H1 (cell line): Measurements from ENCODE around the gene DPF3. TPM values are rescaled to one million over a fixed set of nuclear protein-coding genes. Genes with fewer than 3 reads are reported as not detected.

Experiments
- CTCF ChIA-PET: fragments of 300-600 bp; sonication (Branson Sonifier 250); formaldehyde crosslinking; loops from one replicate; lab custom pipeline; 2021; ENCODE audit not compliant: partially characterized antibody; lab: Charles Lee
- POLR2A ChIA-PET: fragments of 300-600 bp; sonication (Branson Sonifier 250); formaldehyde crosslinking; loops from one replicate; lab custom pipeline; 2021; ENCODE audit warnings: inconsistent platforms; ENCODE audit not compliant: partially characterized antibody; lab: Charles Lee
- DNase-seq, 2 experiments: peaks; one replicate each; pipeline versions ENCODE4 v3.0.0 to v3.0.0-alpha.2; 2010 to 2022; ENCODE audit warnings: low spot score in 2 of 2, low read depth in 1 of 2, mixed read lengths in 1 of 2
- FAIRE-seq: peaks from 2 replicates; lab custom pipeline; 2011; peaks lifted over from hg19 to GRCh38; lab: Jason Lieb, UNC
- H2AFZ ChIP-seq: 2 replicates; pipeline ENCODE4 v1.8.1; 2012; ENCODE audit warnings: low read length, inconsistent platforms
- H2AK5ac ChIP-seq: 2 replicates; pipeline ENCODE4 v1.6.1; 2013; ENCODE audit warnings: low read depth, low read length
- H2BK120ac ChIP-seq: replicated peaks from 2 replicates; pipeline ENCODE3; 2013; ENCODE audit warnings: low read depth, low read length, inconsistent platforms
- H2BK12ac ChIP-seq: 2 replicates; pipeline ENCODE4 v1.6.1; 2013; ENCODE audit warnings: low read depth, low read length
- H2BK15ac ChIP-seq: 2 replicates; pipeline ENCODE4 v1.6.1; 2013; ENCODE audit warnings: low read length
- H2BK20ac ChIP-seq: 2 replicates; pipeline ENCODE4 v1.6.1; 2013; ENCODE audit warnings: low read length
- H2BK5ac ChIP-seq: 2 replicates; pipeline ENCODE4 v1.6.1; 2013; ENCODE audit warnings: low read depth, low read length
- H3K14ac ChIP-seq: 2 replicates; pipeline ENCODE4 v1.6.1; 2013; ENCODE audit warnings: inconsistent platforms; ENCODE audit not compliant: insufficient read length
- H3K18ac ChIP-seq: 2 replicates; pipeline ENCODE4 v1.6.1; 2013; ENCODE audit warnings: low read length; ENCODE audit errors: extremely low read depth
- H3K23ac ChIP-seq: 2 replicates; pipeline ENCODE4 v1.6.1; 2013; ENCODE audit warnings: inconsistent platforms; ENCODE audit not compliant: insufficient read length
- H3K23me2 ChIP-seq: 2 replicates; pipeline ENCODE4 v1.6.1; 2013; ENCODE audit warnings: low read depth, low read length
- H3K27ac ChIP-seq: 2 replicates; pipeline ENCODE4 v1.6.1; 2011; ENCODE audit warnings: low read depth, low read length, inconsistent platforms
- H3K27me3 ChIP-seq, 4 experiments: replicated peaks in 1 of 4; 1 replicate in 1 of 4; 2 replicates in 3 of 4; pipeline versions ENCODE4 v1.6.1 to v1.8.1; 2011 to 2013; ENCODE audit warnings: low read length in 3 of 4, mild to moderate bottlenecking in 3 of 4, inconsistent platforms in 2 of 4, mixed read lengths in 2 of 4, moderate library complexity in 1 of 4; ENCODE audit not compliant: control insufficient read depth in 3 of 4, insufficient read depth in 3 of 4; ENCODE audit errors: extremely low read depth in 1 of 4
- H3K36me3 ChIP-seq, 4 experiments: 2 replicates each; pipeline versions ENCODE4 v1.6.1 to v1.8.1; 2011 to 2013; ENCODE audit warnings: mild to moderate bottlenecking in 4 of 4, low read length in 3 of 4, moderate library complexity in 2 of 4, control low read depth in 1 of 4, inconsistent platforms in 1 of 4; ENCODE audit not compliant: insufficient read depth in 4 of 4, control insufficient read depth in 2 of 4
- H3K4ac ChIP-seq: replicated peaks from 2 replicates; pipeline ENCODE3; 2013; ENCODE audit warnings: low read length, low read depth, mixed read lengths, inconsistent platforms; ENCODE audit not compliant: insufficient read length
- H3K4me1 ChIP-seq, 4 experiments: replicated peaks in 1 of 4; 1 replicate in 1 of 4; 2 replicates in 3 of 4; pipeline versions ENCODE4 v1.6.1 to v1.8.1; 2011 to 2013; ENCODE audit warnings: low read length in 3 of 4, inconsistent platforms in 2 of 4, mixed read lengths in 1 of 4; ENCODE audit not compliant: insufficient read depth in 4 of 4, control insufficient read depth in 3 of 4
- H3K4me2 ChIP-seq, 2 experiments: 2 replicates each; pipeline versions ENCODE4 v1.6.1 to v1.8.1; 2011 to 2013; ENCODE audit warnings: low read depth in 2 of 2, low read length in 2 of 2, control low read depth in 1 of 2, inconsistent platforms in 1 of 2, mild to moderate bottlenecking in 1 of 2; ENCODE audit not compliant: insufficient read depth in 1 of 2
- H3K4me3 ChIP-seq, 4 experiments: fragments of 200-600, 300-600 bp in 1 of 4; sonication (generic), shearing (Covaris generic), sonication (Bioruptor Twin) in 1 of 4; 2 replicates each; pipeline versions ENCODE4 v1.5.1 to v1.8.1; 2011 to 2016; ENCODE audit warnings: low read length in 4 of 4, low read depth in 3 of 4, control low read depth in 2 of 4, inconsistent platforms in 2 of 4, mild to moderate bottlenecking in 2 of 4, mixed read lengths in 1 of 4, moderate library complexity in 1 of 4; ENCODE audit not compliant: insufficient read depth in 2 of 4; ENCODE audit errors: extremely low read depth in 1 of 4
- H3K56ac ChIP-seq: replicated peaks from 2 replicates; pipeline ENCODE3; 2013; ENCODE audit warnings: low read depth, mild to moderate bottlenecking, mixed read lengths, low read length, inconsistent platforms; ENCODE audit not compliant: insufficient read length
- H3K79me1 ChIP-seq: 2 replicates; pipeline ENCODE4 v1.6.1; 2013; ENCODE audit warnings: low read depth, low read length, control low read depth
- H3K79me2 ChIP-seq, 2 experiments: 2 replicates each; pipeline versions ENCODE4 v1.6.1 to v1.8.1; 2012 to 2013; ENCODE audit warnings: low read length in 2 of 2, mild to moderate bottlenecking in 2 of 2, inconsistent platforms in 1 of 2; ENCODE audit not compliant: insufficient read depth in 2 of 2, control insufficient read depth in 1 of 2
- H3K9ac ChIP-seq, 4 experiments: replicated peaks in 1 of 4; 1 replicate in 1 of 4; 2 replicates in 3 of 4; pipeline versions ENCODE4 v1.6.1 to v1.8.1; 2011 to 2013; ENCODE audit warnings: low read depth in 3 of 4, low read length in 3 of 4, control low read depth in 2 of 4, mild to moderate bottlenecking in 2 of 4, moderate library complexity in 2 of 4, inconsistent platforms in 1 of 4; ENCODE audit errors: extremely low read depth in 1 of 4
- H3K9me3 ChIP-seq, 2 experiments: 2 replicates each; pipeline versions ENCODE4 v1.6.1 to v1.8.1; 2012 to 2013; ENCODE audit warnings: mild to moderate bottlenecking in 2 of 2, moderate library complexity in 2 of 2, control low read depth in 1 of 2, inconsistent platforms in 1 of 2, low read depth in 1 of 2, low read length in 1 of 2, mixed read lengths in 1 of 2; ENCODE audit not compliant: insufficient read depth in 2 of 2
- H4K20me1 ChIP-seq, 2 experiments: replicated peaks in 1 of 2; 2 replicates each; pipeline versions ENCODE3 to v1.8.1; 2011 to 2013; ENCODE audit warnings: inconsistent platforms in 2 of 2, low read length in 2 of 2, mild to moderate bottlenecking in 1 of 2; ENCODE audit not compliant: insufficient read depth in 2 of 2, control insufficient read depth in 1 of 2
- H4K5ac ChIP-seq: 2 replicates; pipeline ENCODE4 v1.6.1; 2013; ENCODE audit warnings: low read length, low read depth, mixed read lengths, inconsistent platforms; ENCODE audit not compliant: insufficient read length
- H4K8ac ChIP-seq: 2 replicates; pipeline ENCODE4 v1.8.0; 2013; ENCODE audit warnings: mild to moderate bottlenecking, moderate library complexity, low read length, inconsistent platforms; ENCODE audit not compliant: insufficient read depth; ENCODE audit errors: extremely low read depth
- H4K91ac ChIP-seq: replicated peaks from 2 replicates; pipeline ENCODE3; 2013; ENCODE audit warnings: low read length, mixed read lengths, inconsistent platforms; ENCODE audit not compliant: insufficient read length
- CBX8 ChIP-seq: fragments of 300-800, 300-1000 bp; sonication (generic); IDR thresholded peaks from 2 replicates; pipeline ENCODE4 v1.7.1; 2016; ENCODE audit warnings: low read depth, low read length, borderline replicate concordance
- NRF1 ChIP-seq: IDR thresholded peaks from 2 replicates; pipeline ENCODE4 v1.6.1; 2011; ENCODE audit warnings: mild to moderate bottlenecking, low read depth, low read length, improper control_type of control experiment
- RXRA ChIP-seq: IDR thresholded peaks from 2 replicates; pipeline ENCODE4 v1.6.1; 2011; ENCODE audit warnings: low read depth, mild to moderate bottlenecking, low read length, moderate library complexity; ENCODE audit not compliant: insufficient read depth
- WGBS, 2 experiments: shearing (Covaris generic) in 1 of 2; methylation state at CpG; one replicate each; pipeline versions ENCODE4 v1.1.6 to v1.1.7; 2013 to 2015; ENCODE audit warnings: low lambda C conversion rate in 2 of 2, mixed read lengths in 2 of 2, inconsistent platforms in 1 of 2, low coverage in 1 of 2, missing lambda C conversion rate in 1 of 2; ENCODE audit not compliant: insufficient replicate concordance in 2 of 2, insufficient coverage in 1 of 2, insufficient read length in 1 of 2; ENCODE audit errors: extremely low coverage in 1 of 2, missing lambda C conversion rate in 1 of 2; 5-methylcytosine and 5-hydroxymethylcytosine counted together
- polyA plus RNA-seq, 7 experiments: library from polyadenylated mRNA; depleted of rRNA in 3 of 7; stranded (reverse) in 5 of 7; unstranded in 2 of 7; fragments of >200 nt in 5 of 7; fragments of 200-250 nt in 2 of 7; gene quantifications; 1 replicate in 5 of 7; 2 replicates in 1 of 7; 4 replicates in 1 of 7; pipeline versions ENCODE4 v1.2.1 to v1.2.3, GENCODE V29; 2011 to 2013; ENCODE audit warnings: missing spikeins in 2 of 7, mixed read lengths in 2 of 7
- total RNA-seq: library from RNA; stranded (reverse); fragmentation: NEBNext Ultra II Directional; extraction: Animal tissue kit (Norgen Biotek cat#: 25700); gene quantifications from 2 replicates; pipeline ENCODE4 v1.2.1, GENCODE V29; 2021

The DPF3 gene
- total and polyA plus RNA-seq, 2 of the 8 experiments (the other 6 are each of a cell fraction or from before 2014, with no cell fraction given): 0.19 TPM; not detected in 1

DNA sequence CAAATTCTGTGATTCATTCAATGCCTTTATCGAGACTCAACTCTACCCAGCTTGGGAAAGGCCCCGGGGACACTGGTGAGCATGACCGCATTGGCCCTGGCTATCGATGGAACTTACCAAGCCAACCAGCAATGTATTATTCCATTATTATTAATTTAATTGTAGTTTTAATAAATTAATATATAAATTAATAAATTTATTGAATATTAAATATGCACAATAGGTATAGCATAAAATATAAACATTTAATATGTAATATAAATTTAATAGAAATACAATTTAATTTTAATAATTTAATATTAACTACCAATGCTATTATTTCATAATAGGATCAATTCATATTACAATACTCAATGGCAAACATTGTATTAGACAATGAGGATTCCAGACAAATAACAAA lies 163.4 kb downstream of the DPF3 start:
- no peak overlapping the region for H2BK15ac ChIP-seq
- POLR2A ChIA-PET: no interaction called here
- H3K9me3 ChIP-seq: no peaks in the 10 kb centered on the region
- H3K79me2 ChIP-seq: no peaks in the 10 kb centered on the region
- no peak overlapping the region for H2AK5ac ChIP-seq
- TF ChIP-seq RXRA (no peak), CBX8 (no peak), NRF1 (no peak)
- H3K79me1 ChIP-seq: no peaks in the 10 kb centered on the region
- 98% methylated on average over 4 of the region's 4 CpGs; no CpG with 5 or more reads in 1 of the 2 experiments for WGBS, 2 experiments
- no peak overlapping the region for H3K56ac ChIP-seq
- no peak overlapping the region for H3K4me3 ChIP-seq
- no peak overlapping the region for H3K4ac ChIP-seq
- no peak overlapping the region for H3K14ac ChIP-seq
- no peaks in the 10 kb centered on the region for H3K36me3 ChIP-seq
- no peak overlapping the region for H4K5ac ChIP-seq
- no peak overlapping the region for H2BK5ac ChIP-seq
- no peak overlapping the region for H3K18ac ChIP-seq
- no peak overlapping the region for H2BK12ac ChIP-seq
- H3K4me1 ChIP-seq: peaks cover 0 to 3% (median 0%) of the 10 kb centered on the region in 4 experiments; a peak in 1 of 7 replicates
- DNase-seq (no peak), FAIRE-seq (no peak)
- H3K9ac ChIP-seq: no peak overlapping the region
- H3K23ac ChIP-seq: no peak overlapping the region
- no peak overlapping the region for H2BK120ac ChIP-seq
- no peaks in the 10 kb centered on the region for H3K23me2 ChIP-seq
- H2AFZ ChIP-seq: no peak overlapping the region
- H4K20me1 ChIP-seq: no peaks in the 10 kb centered on the region
- CTCF ChIA-PET: interaction anchor here (1.4 to 1.5 kb wide), 2 partner anchors 29 to 175 kb away, joined by 3 read pairs; no protein-coding TSS in a partner anchor
- no peaks in the 10 kb centered on the region for H3K27me3 ChIP-seq
- no peak overlapping the region for H4K8ac ChIP-seq
- no peak overlapping the region for H2BK20ac ChIP-seq
- no peak overlapping the region for H3K4me2 ChIP-seq
- no peak overlapping the region for H3K27ac ChIP-seq
- no peak overlapping the region for H4K91ac ChIP-seq
